HepG2 (cell line): ENCODE results near the gene BIRC3. TPM values are rescaled to one million over a fixed set of nuclear protein-coding genes. Genes with fewer than 3 reads are reported as not detected.
A peak's percentile ranks its signal among the peaks of the same experiment; 100 is the strongest.

Experiments
- ATAC-seq: fragments of 200-7000 bp; cut with Tn5 transposase; 3 replicates; pipeline ENCODE4 v1.9.1; 2020; ENCODE audit warnings: mild to moderate bottlenecking, moderate library complexity
- BruUV-seq: library from RNA; stranded (reverse); fragments of 400-500 nt; replicated peaks from 2 replicates; lab custom pipeline; 2021; lab: Mats Ljungman, UMichigan
- CTCF ChIA-PET: fragments of 300-600 bp; formaldehyde crosslinking; extraction: SDS; loops from one replicate; lab custom pipeline; 2021; ENCODE audit warnings: low total read pairs, inconsistent platforms, low intra/inter-chr PET ratio; lab: Yijun Ruan, JAX
- POLR2A ChIA-PET: fragments of 350-600 bp; sonication (Branson Sonifier 250); formaldehyde crosslinking; loops from one replicate; lab custom pipeline; 2020; ENCODE audit warnings: antibody characterized with exemption, inconsistent platforms; lab: Yijun Ruan, JAX
- DNase-seq: peaks from one replicate; pipeline ENCODE4 v3.0.0-alpha.2; 2015; ENCODE audit warnings: low spot score
- FAIRE-seq: peaks from 3 replicates; lab custom pipeline; 2011; peaks lifted over from hg19 to GRCh38; lab: Jason Lieb, UNC
- H2AFZ ChIP-seq: one replicate; pipeline ENCODE4 v1.6.1; 2011; ENCODE audit warnings: low read length, inconsistent platforms
- H3K27ac ChIP-seq: fragments of 300-600 bp; 3 replicates; pipeline ENCODE4 v1.8.0; 2011; ENCODE audit warnings: mixed run types, mild to moderate bottlenecking, mixed read lengths, low read length, inconsistent platforms; ENCODE audit not compliant: insufficient read depth; ENCODE audit errors: extremely low read length
- H3K27me3 ChIP-seq, 2 experiments: fragments of 200-600 bp in 1 of 2; 2 replicates in 1 of 2; 3 replicates in 1 of 2; pipeline versions ENCODE4 v1.6.0 to v1.8.0; 2011; ENCODE audit warnings: low read length in 2 of 2, mild to moderate bottlenecking in 2 of 2, moderate library complexity in 2 of 2, inconsistent platforms in 1 of 2; ENCODE audit not compliant: insufficient read depth in 2 of 2, control insufficient read depth in 1 of 2
- H3K36me3 ChIP-seq, 2 experiments: fragments of 200-600 bp in 1 of 2; replicated peaks in 1 of 2; 2 replicates in 1 of 2; 3 replicates in 1 of 2; pipeline versions ENCODE4 v1.5.1 to v1.8.0; 2011; ENCODE audit warnings: low read length in 2 of 2, inconsistent platforms in 1 of 2; ENCODE audit not compliant: insufficient read depth in 2 of 2, control insufficient read depth in 1 of 2
- H3K4me1 ChIP-seq: 2 replicates; pipeline ENCODE4 v1.5.1; 2012; ENCODE audit warnings: low read length, inconsistent platforms; ENCODE audit not compliant: insufficient read depth
- H3K4me2 ChIP-seq: 2 replicates; pipeline ENCODE4 v1.6.0; 2011; ENCODE audit warnings: low read depth, low read length, inconsistent platforms
- H3K4me3 ChIP-seq, 3 experiments: fragments of 200-600 bp in 1 of 3; sonication (generic), shearing (Covaris generic) in 1 of 3; replicated peaks in 1 of 3; 2 replicates each; pipeline ENCODE4 v1.5.1; 2011 to 2016; ENCODE audit warnings: low read length in 3 of 3, inconsistent platforms in 2 of 3, low read depth in 2 of 3, mild to moderate bottlenecking in 2 of 3, control low read depth in 1 of 3, mixed read lengths in 1 of 3; ENCODE audit not compliant: insufficient read depth in 1 of 3
- H3K79me2 ChIP-seq: one replicate; pipeline ENCODE4 v1.6.1; 2011; ENCODE audit warnings: low read length, inconsistent platforms; ENCODE audit not compliant: insufficient read depth
- H3K9ac ChIP-seq: 2 replicates; pipeline ENCODE4 v1.6.0; 2011; ENCODE audit warnings: mild to moderate bottlenecking, low read depth, low read length, inconsistent platforms; ENCODE audit not compliant: insufficient read depth
- H3K9me3 ChIP-seq: 2 replicates; pipeline ENCODE4 v1.5.1; 2012; ENCODE audit warnings: mild to moderate bottlenecking, low read length
- H4K20me1 ChIP-seq: 2 replicates; pipeline ENCODE4 v1.6.0; 2011; ENCODE audit warnings: inconsistent platforms, mild to moderate bottlenecking, low read length, moderate library complexity; ENCODE audit not compliant: insufficient read depth
- CC2D1A ChIP-seq: sonication (generic); formaldehyde crosslinking; IDR thresholded peaks from 2 replicates; pipeline ENCODE4 v1.8.1; 2023; ENCODE audit warnings: mild to moderate bottlenecking, missing genetic modification reagents
- ETS1 ChIP-seq: sonication (generic); formaldehyde crosslinking; IDR thresholded peaks from 2 replicates; pipeline ENCODE4 v1.4.0; 2020; ENCODE audit warnings: missing genetic modification reagents
- IKZF1 ChIP-seq: fragments of 450-650 bp; IDR thresholded peaks from 2 replicates; pipeline ENCODE4 v1.7.1; 2016
- MBNL3 ChIP-seq: fragments of 250-450 bp; sonication (Bioruptor Pico); conservative IDR thresholded peaks from 2 replicates; pipeline ENCODE4 v1.8.0; 2022; ENCODE audit warnings: mild to moderate bottlenecking, inconsistent platforms
- MXD1 ChIP-seq: sonication (generic); formaldehyde crosslinking; IDR thresholded peaks from 2 replicates; pipeline ENCODE4 v1.4.0; 2020; ENCODE audit warnings: mild to moderate bottlenecking, missing genetic modification reagents
- TMF1 ChIP-seq: sonication (generic); formaldehyde crosslinking; IDR thresholded peaks from 2 replicates; pipeline ENCODE4 v1.8.1; 2022; ENCODE audit warnings: low read depth, missing genetic modification reagents
- ZFY ChIP-seq: sonication (generic); formaldehyde crosslinking; IDR thresholded peaks from 2 replicates; pipeline ENCODE4 v1.4.0; 2020; ENCODE audit warnings: missing genetic modification reagents
- WGBS: methylation state at CpG from one replicate; pipeline ENCODE4 v1.1.6; 2017; ENCODE audit warnings: low lambda C conversion rate; 5-methylcytosine and 5-hydroxymethylcytosine counted together
- in situ Hi-C: cut with HindIII; loops from 2 replicates; pipeline ENCODE4 v1.10.0; 2017; ENCODE audit warnings: low pct_unique_long_range_greater_than_20kb; ENCODE audit not compliant: extremely low pct_ligation_motif_present
- intact Hi-C: fragments of 100-400 bp; cut with micrococcal nuclease; formaldehyde crosslinking; loops from one replicate; pipeline ENCODE4 v1.10.0; 2022; ENCODE audit not compliant: unreplicated experiment
- polyA plus RNA-seq, 8 experiments: library from polyadenylated mRNA; depleted of rRNA in 3 of 8; stranded (reverse) in 7 of 8; unstranded in 1 of 8; fragments of >200 nt; fragmentation: Illumina TruSeq in 4 of 8; extraction: Trizol in 4 of 8; gene quantifications; 2 replicates each; pipeline versions ENCODE4 v1.2.1 to v1.2.3, GENCODE V29; 2011 to 2016; ENCODE audit warnings: low read depth in 4 of 8, missing spikeins in 1 of 8, mixed read lengths in 1 of 8; ENCODE audit not compliant: insufficient read depth in 1 of 8
- total RNA-seq, 5 experiments: library from RNA; depleted of rRNA; stranded (reverse); fragments of >200 nt; fragmentation: Illumina TruSeq; extraction: Trizol; gene quantifications; 2 replicates each; pipeline ENCODE4 v1.2.3, GENCODE V29; 2016; ENCODE audit warnings: low read depth in 1 of 5
- TF ChIP-seq, protein P1 (sequence below), 2 experiments: IDR thresholded peaks; 2 replicates each; pipeline ENCODE4 v1.6.1; 2011 to 2012; ENCODE audit warnings: low read length in 2 of 2, borderline replicate concordance in 1 of 2, low read depth in 1 of 2, mild to moderate bottlenecking in 1 of 2, moderate library complexity in 1 of 2
- TF ChIP-seq, protein P2 (sequence below): sonication (generic); formaldehyde crosslinking; IDR thresholded peaks from 2 replicates; pipeline ENCODE4 v1.5.1; 2020; ENCODE audit warnings: mild to moderate bottlenecking, missing genetic modification reagents, borderline replicate concordance

The BIRC3 gene
- total and polyA plus RNA-seq, 2 of the 13 experiments (the other 11 are each of a cell fraction or from before 2014, with no cell fraction given), result 0.41 to 4.2 TPM

DNA sequence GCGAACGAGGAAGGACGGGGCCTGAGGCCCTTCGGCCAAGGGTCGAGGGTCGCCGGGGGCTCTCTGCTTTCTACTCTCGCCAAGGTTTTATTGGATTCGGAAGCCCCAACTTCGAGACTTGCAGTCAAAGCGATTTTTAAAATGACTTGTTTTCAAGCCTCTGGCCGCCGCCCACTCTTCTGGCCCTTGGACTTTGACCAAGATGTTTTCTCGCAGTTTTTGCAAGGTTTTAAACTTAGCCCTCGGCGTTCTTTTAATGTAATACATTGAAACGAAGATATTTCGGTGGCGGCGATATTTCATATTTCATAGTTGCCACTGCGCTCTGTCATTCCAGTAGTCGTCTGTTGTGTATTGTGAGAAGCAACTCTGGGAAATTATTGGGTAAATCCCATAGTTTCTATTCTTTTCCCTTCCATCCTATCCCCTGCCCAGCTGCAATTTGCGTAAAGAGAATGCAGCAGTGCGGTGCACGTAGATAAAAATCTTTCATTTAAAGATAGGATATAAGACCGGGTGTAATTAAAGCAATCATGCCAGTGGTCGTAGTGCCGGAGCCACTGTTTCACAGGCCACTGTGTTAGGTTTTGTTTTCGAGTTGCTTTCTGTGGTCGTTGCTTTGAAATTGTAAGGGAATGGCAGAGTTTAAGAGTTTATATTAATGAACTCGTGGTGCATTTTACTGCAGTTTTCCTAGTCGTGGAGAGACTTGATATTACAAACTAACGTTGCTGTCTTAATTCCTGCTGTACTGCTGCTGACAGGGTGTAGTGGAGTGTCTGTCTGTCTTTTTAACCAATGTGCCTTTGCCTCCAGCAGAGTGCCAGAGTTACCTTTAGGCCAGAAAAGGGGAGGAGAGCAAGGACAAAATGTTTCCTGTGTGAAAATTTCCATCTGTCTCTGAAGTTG is 30.4 kb downstream of the BIRC3 start:
- CTCF ChIA-PET, result interaction anchor here (1.6 to 2.0 kb wide), 2 partner anchors 60 to 147 kb away, joined by 4 to 11 read pairs; no protein-coding TSS in a partner anchor
- H3K27ac ChIP-seq, result peak overlapping the region; percentile 96
- in situ Hi-C loops (loop anchor here (5.0 to 10.0 kb wide), 2 partner anchors 147 to 315 kb away; no protein-coding TSS in a partner anchor), intact Hi-C loops (loop anchor here (2.0 to 5.0 kb wide), 5 partner anchors 31 to 267 kb away; partner anchors contain the start of gene BIRC3)
- peak; percentile 12 for FAIRE-seq
- peak; percentile 47 for ATAC-seq
- POLR2A ChIA-PET, result interaction anchor here (0.6 to 1.1 kb wide), 2 partner anchors 75 to 138 kb away, joined by 3 to 4 read pairs; no protein-coding TSS in a partner anchor
- peaks cover 8% of the 10 kb centered on the region; the same call in 1 of the 2 replicates for H4K20me1 ChIP-seq
- no peaks in the 10 kb centered on the region for H3K9me3 ChIP-seq
- peak overlapping the region; percentile 90 for H3K9ac ChIP-seq
- peak overlapping the region; percentile 72 for H3K4me2 ChIP-seq
- H2AFZ ChIP-seq, result no peak overlapping the region
- no peaks in the 10 kb centered on the region; a peak in 1 of 5 replicates for H3K27me3 ChIP-seq
- H3K79me2 ChIP-seq, result peaks cover 47% of the 10 kb centered on the region
- DNase-seq, result peak; percentile 38
- TSS peak; percentile 57 for BruUV-seq
- peaks cover 0 to 1% of the 10 kb centered on the region in 2 experiments; a peak in 2 of 5 replicates for H3K36me3 ChIP-seq
- H3K4me1 ChIP-seq, result peaks cover 30% of the 10 kb centered on the region
- peak overlapping the region; percentile 85 to 98 (median 96) for H3K4me3 ChIP-seq
- 1% methylated on average over 25 of the region's 33 CpGs for WGBS
- TF ChIP-seq IKZF1 (no peak), ETS1 (CRISPR knock-in tag) (no peak), MXD1 (CRISPR knock-in tag) (0 out of 2 replicates have a peak, but pooled peaks have one; percentile 13), CC2D1A (CRISPR knock-in tag) (no peak), TMF1 (0 out of 2 replicates have a peak, but pooled peaks have one; percentile 36), ZFY (CRISPR knock-in tag) (peak; percentile 43), MBNL3 (CRISPR knock-in tag) (no peak)
- TF ChIP-seq, protein P1, sequence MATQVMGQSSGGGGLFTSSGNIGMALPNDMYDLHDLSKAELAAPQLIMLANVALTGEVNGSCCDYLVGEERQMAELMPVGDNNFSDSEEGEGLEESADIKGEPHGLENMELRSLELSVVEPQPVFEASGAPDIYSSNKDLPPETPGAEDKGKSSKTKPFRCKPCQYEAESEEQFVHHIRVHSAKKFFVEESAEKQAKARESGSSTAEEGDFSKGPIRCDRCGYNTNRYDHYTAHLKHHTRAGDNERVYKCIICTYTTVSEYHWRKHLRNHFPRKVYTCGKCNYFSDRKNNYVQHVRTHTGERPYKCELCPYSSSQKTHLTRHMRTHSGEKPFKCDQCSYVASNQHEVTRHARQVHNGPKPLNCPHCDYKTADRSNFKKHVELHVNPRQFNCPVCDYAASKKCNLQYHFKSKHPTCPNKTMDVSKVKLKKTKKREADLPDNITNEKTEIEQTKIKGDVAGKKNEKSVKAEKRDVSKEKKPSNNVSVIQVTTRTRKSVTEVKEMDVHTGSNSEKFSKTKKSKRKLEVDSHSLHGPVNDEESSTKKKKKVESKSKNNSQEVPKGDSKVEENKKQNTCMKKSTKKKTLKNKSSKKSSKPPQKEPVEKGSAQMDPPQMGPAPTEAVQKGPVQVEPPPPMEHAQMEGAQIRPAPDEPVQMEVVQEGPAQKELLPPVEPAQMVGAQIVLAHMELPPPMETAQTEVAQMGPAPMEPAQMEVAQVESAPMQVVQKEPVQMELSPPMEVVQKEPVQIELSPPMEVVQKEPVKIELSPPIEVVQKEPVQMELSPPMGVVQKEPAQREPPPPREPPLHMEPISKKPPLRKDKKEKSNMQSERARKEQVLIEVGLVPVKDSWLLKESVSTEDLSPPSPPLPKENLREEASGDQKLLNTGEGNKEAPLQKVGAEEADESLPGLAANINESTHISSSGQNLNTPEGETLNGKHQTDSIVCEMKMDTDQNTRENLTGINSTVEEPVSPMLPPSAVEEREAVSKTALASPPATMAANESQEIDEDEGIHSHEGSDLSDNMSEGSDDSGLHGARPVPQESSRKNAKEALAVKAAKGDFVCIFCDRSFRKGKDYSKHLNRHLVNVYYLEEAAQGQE (IDR thresholded peaks at IDR 0.05; ENCODE audit: borderline replicate concordance in 1 of 2, low read depth in 1 of 2, low read length in 2 of 2), result no peak
- TF ChIP-seq, protein P2, sequence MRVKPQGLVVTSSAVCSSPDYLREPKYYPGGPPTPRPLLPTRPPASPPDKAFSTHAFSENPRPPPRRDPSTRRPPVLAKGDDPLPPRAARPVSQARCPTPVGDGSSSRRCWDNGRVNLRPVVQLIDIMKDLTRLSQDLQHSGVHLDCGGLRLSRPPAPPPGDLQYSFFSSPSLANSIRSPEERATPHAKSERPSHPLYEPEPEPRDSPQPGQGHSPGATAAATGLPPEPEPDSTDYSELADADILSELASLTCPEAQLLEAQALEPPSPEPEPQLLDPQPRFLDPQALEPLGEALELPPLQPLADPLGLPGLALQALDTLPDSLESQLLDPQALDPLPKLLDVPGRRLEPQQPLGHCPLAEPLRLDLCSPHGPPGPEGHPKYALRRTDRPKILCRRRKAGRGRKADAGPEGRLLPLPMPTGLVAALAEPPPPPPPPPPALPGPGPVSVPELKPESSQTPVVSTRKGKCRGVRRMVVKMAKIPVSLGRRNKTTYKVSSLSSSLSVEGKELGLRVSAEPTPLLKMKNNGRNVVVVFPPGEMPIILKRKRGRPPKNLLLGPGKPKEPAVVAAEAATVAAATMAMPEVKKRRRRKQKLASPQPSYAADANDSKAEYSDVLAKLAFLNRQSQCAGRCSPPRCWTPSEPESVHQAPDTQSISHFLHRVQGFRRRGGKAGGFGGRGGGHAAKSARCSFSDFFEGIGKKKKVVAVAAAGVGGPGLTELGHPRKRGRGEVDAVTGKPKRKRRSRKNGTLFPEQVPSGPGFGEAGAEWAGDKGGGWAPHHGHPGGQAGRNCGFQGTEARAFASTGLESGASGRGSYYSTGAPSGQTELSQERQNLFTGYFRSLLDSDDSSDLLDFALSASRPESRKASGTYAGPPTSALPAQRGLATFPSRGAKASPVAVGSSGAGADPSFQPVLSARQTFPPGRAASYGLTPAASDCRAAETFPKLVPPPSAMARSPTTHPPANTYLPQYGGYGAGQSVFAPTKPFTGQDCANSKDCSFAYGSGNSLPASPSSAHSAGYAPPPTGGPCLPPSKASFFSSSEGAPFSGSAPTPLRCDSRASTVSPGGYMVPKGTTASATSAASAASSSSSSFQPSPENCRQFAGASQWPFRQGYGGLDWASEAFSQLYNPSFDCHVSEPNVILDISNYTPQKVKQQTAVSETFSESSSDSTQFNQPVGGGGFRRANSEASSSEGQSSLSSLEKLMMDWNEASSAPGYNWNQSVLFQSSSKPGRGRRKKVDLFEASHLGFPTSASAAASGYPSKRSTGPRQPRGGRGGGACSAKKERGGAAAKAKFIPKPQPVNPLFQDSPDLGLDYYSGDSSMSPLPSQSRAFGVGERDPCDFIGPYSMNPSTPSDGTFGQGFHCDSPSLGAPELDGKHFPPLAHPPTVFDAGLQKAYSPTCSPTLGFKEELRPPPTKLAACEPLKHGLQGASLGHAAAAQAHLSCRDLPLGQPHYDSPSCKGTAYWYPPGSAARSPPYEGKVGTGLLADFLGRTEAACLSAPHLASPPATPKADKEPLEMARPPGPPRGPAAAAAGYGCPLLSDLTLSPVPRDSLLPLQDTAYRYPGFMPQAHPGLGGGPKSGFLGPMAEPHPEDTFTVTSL (CRISPR knock-in tag), result 0 out of 2 replicates have a peak, but pooled peaks have one; percentile 43
